Measurements from ENCODE around the gene PPME1.

The PPME1 gene

DNA sequence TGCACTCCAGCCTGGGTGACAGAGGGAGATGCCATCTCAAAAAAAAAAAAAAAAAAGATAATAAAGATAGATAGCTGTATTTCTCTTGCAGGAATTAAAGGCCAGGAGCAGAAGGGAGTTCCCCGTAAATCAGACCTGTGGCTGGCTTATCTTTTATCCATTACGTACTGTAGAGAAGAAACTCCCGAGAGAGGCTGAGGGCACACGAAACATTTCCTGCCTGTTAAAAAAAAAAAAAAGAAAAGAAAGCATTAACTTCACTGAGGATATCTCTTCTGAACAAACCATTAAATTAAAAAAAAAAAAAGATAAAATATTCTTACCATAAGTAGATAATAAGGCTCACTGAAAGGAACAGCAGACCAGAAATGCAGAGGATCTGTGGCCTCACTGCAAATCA, 117.8 kb downstream of the PPME1 start:
- no peak for DNase-seq (ENCODE audit: low read depth, low spot score)
- TF ChIP-seq, protein P1, sequence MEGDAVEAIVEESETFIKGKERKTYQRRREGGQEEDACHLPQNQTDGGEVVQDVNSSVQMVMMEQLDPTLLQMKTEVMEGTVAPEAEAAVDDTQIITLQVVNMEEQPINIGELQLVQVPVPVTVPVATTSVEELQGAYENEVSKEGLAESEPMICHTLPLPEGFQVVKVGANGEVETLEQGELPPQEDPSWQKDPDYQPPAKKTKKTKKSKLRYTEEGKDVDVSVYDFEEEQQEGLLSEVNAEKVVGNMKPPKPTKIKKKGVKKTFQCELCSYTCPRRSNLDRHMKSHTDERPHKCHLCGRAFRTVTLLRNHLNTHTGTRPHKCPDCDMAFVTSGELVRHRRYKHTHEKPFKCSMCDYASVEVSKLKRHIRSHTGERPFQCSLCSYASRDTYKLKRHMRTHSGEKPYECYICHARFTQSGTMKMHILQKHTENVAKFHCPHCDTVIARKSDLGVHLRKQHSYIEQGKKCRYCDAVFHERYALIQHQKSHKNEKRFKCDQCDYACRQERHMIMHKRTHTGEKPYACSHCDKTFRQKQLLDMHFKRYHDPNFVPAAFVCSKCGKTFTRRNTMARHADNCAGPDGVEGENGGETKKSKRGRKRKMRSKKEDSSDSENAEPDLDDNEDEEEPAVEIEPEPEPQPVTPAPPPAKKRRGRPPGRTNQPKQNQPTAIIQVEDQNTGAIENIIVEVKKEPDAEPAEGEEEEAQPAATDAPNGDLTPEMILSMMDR (IDR thresholded peaks at IDR 0.05; ENCODE audit: insufficient read depth, low read length, missing control alignments), result no peak
- ChIA-PET POLR2A (interaction anchor here (0.7 kb wide), 1 partner anchor 8 kb away, joined by 3 read pairs; no protein-coding TSS in a partner anchor), CTCF (no interaction called here)
- no peak overlapping the region for H3K4me3 ChIP-seq (ENCODE audit: low read depth, low read length)

DNA sequence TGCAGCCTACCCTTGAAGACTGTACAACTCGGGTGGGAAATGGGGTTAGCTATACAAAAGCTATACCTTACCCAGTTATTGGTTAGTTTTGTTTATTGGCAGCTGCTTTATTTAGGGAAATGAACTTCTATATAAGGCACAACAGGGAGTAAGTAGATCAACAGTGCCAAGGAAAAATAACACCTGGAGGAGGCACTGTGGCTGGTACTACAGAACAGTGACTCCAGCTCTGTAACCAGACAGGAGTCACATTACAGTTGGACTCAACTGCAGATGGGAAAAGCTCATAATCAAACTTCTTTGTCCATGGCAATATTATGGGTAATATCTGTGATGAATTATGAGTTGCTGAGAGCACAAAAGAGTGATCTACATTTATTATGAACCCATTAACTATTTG, 126.4 kb downstream of the PPME1 start:
- CTCF ChIA-PET, result interaction anchor here (0.8 to 3.0 kb wide), 6 partner anchors 9 to 152 kb away, joined by 3 to 11 read pairs (median 4); no protein-coding TSS in a partner anchor

GRCh38 chr11:74299015-74299414, 127.9 kb downstream of the PPME1 start:
- no peak overlapping the region for H3K4me3 ChIP-seq (ENCODE audit: low read depth, low read length)
- ChIA-PET POLR2A (no interaction called here), CTCF (interaction anchor here (1.2 to 3.0 kb wide), 6 partner anchors 11 to 90 kb away, joined by 3 to 11 read pairs (median 6); no protein-coding TSS in a partner anchor)
- no peak for DNase-seq (ENCODE audit: low read depth, low spot score)
- TF ChIP-seq, protein P1 (IDR thresholded peaks at IDR 0.05; ENCODE audit: insufficient read depth, low read length, missing control alignments), result no peak

More for the DNA sequence above, 126.4 kb downstream of the PPME1 start:
- DNase-seq (ENCODE audit: low read depth, low spot score), result no peak
- POLR2A ChIA-PET, result interaction anchor here (0.5 kb wide), 1 partner anchor 9 kb away, joined by 3 read pairs; no protein-coding TSS in a partner anchor
- TF ChIP-seq, protein P1 (IDR thresholded peaks at IDR 0.05; ENCODE audit: insufficient read depth, low read length, missing control alignments), result no peak
- H3K4me3 ChIP-seq (ENCODE audit: low read depth, low read length), result no peak overlapping the region

All from AG04449 (cell line).